HepG2 (cell line): ENCODE data around the gene PPP1R13B. TPM values are rescaled to one million over a fixed set of nuclear protein-coding genes. Genes with fewer than 3 reads are reported as not detected.

ENCODE experiments used
- FOXP1 ChIP-seq, 2 experiments: fragments of 450-650 bp in 1 of 2; IDR thresholded peaks; 2 replicates each; pipeline ENCODE4 v1.6.1; 2017 to 2018; ENCODE audit warnings: antibody characterized with exemption in 1 of 2
- HDAC2 ChIP-seq: sonication (generic); formaldehyde crosslinking; IDR thresholded peaks from 2 replicates; pipeline ENCODE4 v1.4.0; 2020; ENCODE audit warnings: missing genetic modification reagents
- HOXA7 ChIP-seq: sonication (generic); formaldehyde crosslinking; IDR thresholded peaks from 2 replicates; pipeline ENCODE4 v1.8.1; 2022; ENCODE audit warnings: mild to moderate bottlenecking, missing genetic modification reagents, moderate library complexity
- KDM3A ChIP-seq: IDR thresholded peaks from 2 replicates; pipeline ENCODE4 v1.6.1; 2018; ENCODE audit warnings: low read depth, missing compliant biosample characterization
- KLF16 ChIP-seq, 2 experiments: sonication (generic) in 1 of 2; formaldehyde crosslinking in 1 of 2; IDR thresholded peaks; 2 replicates each; pipeline versions ENCODE4 v1.6.1 to v1.8.0; 2016 to 2023; ENCODE audit warnings: missing genetic modification reagents in 2 of 2, missing compliant biosample characterization in 1 of 2
- RCOR2 ChIP-seq: IDR thresholded peaks from 2 replicates; pipeline ENCODE4 v1.6.1; 2016; ENCODE audit warnings: missing biosample characterization, missing genetic modification reagents
- RXRA ChIP-seq: sonication (generic); formaldehyde crosslinking; IDR thresholded peaks from 2 replicates; pipeline ENCODE4 v1.5.1; 2020; ENCODE audit warnings: missing genetic modification reagents
- SRSF1 ChIP-seq: fragments of 200-400 bp; formaldehyde crosslinking; optimal IDR thresholded peaks from 2 replicates; pipeline ENCODE3; 2017; ENCODE audit warnings: mild to moderate bottlenecking, low read depth, low read length, moderate library complexity
- STAG1 ChIP-seq: sonication (generic); formaldehyde crosslinking; IDR thresholded peaks from 2 replicates; pipeline ENCODE4 v1.4.0; 2020; ENCODE audit warnings: missing genetic modification reagents
- TBX2 ChIP-seq: sonication (generic); formaldehyde crosslinking; IDR thresholded peaks from 2 replicates; pipeline ENCODE4 v1.5.0; 2020; ENCODE audit warnings: missing genetic modification reagents, mild to moderate bottlenecking, borderline replicate concordance
- ZBTB21 ChIP-seq: sonication (generic); formaldehyde crosslinking; IDR thresholded peaks from 2 replicates; pipeline ENCODE4 v1.4.0; 2020; ENCODE audit warnings: missing genetic modification reagents
- ZFP41 ChIP-seq: sonication (generic); formaldehyde crosslinking; IDR thresholded peaks from 2 replicates; pipeline ENCODE4 v1.4.0; 2020; ENCODE audit warnings: mild to moderate bottlenecking, missing genetic modification reagents, borderline replicate concordance
- ZNF142 ChIP-seq: sonication (generic); formaldehyde crosslinking; IDR thresholded peaks from 2 replicates; pipeline ENCODE4 v1.4.0; 2020; ENCODE audit warnings: missing genetic modification reagents
- ZNF260 ChIP-seq: sonication (generic); formaldehyde crosslinking; IDR thresholded peaks from 2 replicates; pipeline ENCODE4 v1.4.0; 2020; ENCODE audit warnings: missing genetic modification reagents, low read depth, mild to moderate bottlenecking, borderline replicate concordance
- ZNF282 ChIP-seq: fragments of 450-650 bp; IDR thresholded peaks from 2 replicates; pipeline ENCODE4 v1.6.1; 2018; ENCODE audit not compliant: partially characterized antibody
- ZNF362 ChIP-seq: sonication (generic); formaldehyde crosslinking; IDR thresholded peaks from 2 replicates; pipeline ENCODE4 v1.4.0; 2020; ENCODE audit warnings: missing genetic modification reagents, mild to moderate bottlenecking, borderline replicate concordance
- ZNF484 ChIP-seq: sonication (generic); formaldehyde crosslinking; IDR thresholded peaks from 2 replicates; pipeline ENCODE4 v1.5.1; 2020; ENCODE audit warnings: mild to moderate bottlenecking, low read depth, missing genetic modification reagents, borderline replicate concordance
- ZNF570 ChIP-seq: sonication (generic); formaldehyde crosslinking; IDR thresholded peaks from 2 replicates; pipeline ENCODE4 v1.4.0; 2020; ENCODE audit warnings: mild to moderate bottlenecking, missing genetic modification reagents, borderline replicate concordance
- ZXDC ChIP-seq: sonication (generic); formaldehyde crosslinking; IDR thresholded peaks from 2 replicates; pipeline ENCODE4 v1.5.0; 2020; ENCODE audit warnings: mild to moderate bottlenecking, missing genetic modification reagents
- polyA plus RNA-seq, 8 experiments: library from polyadenylated mRNA; depleted of rRNA in 3 of 8; stranded (reverse) in 7 of 8; unstranded in 1 of 8; fragments of >200 nt; fragmentation: Illumina TruSeq in 4 of 8; extraction: Trizol in 4 of 8; gene quantifications; 2 replicates each; pipeline versions ENCODE4 v1.2.1 to v1.2.3, GENCODE V29; 2011 to 2016; ENCODE audit warnings: low read depth in 4 of 8, missing spikeins in 1 of 8, mixed read lengths in 1 of 8; ENCODE audit not compliant: insufficient read depth in 1 of 8
- total RNA-seq, 5 experiments: library from RNA; depleted of rRNA; stranded (reverse); fragments of >200 nt; fragmentation: Illumina TruSeq; extraction: Trizol; gene quantifications; 2 replicates each; pipeline ENCODE4 v1.2.3, GENCODE V29; 2016; ENCODE audit warnings: low read depth in 1 of 5

The PPP1R13B gene
- total and polyA plus RNA-seq, 2 of the 13 experiments (the other 11 are each of a cell fraction or from before 2014, with no cell fraction given): 4.6 to 9.4 TPM

- peak; percentile 64; the same call in 1 of the 2 replicates for TF ChIP-seq ZNF142 (CRISPR knock-in tag)
- TF ChIP-seq ZNF282: no peak
- TF ChIP-seq ZNF362 (CRISPR knock-in tag): no peak
- TF ChIP-seq RCOR2 (CRISPR knock-in tag): peak; percentile 59
- no peak; the same call in 1 of the 2 replicates for TF ChIP-seq ZNF570 (CRISPR knock-in tag)
- peak; percentile 92 for TF ChIP-seq TBX2 (CRISPR knock-in tag)
- TF ChIP-seq KLF16 (CRISPR knock-in tag; IDR thresholded peaks at IDR 0.05): peak; percentile 65 to 77; a peak in 2 of 4 replicates
- TF ChIP-seq SRSF1: no peak
- TF ChIP-seq HDAC2 (CRISPR knock-in tag): peak; percentile 89
- TF ChIP-seq KDM3A (CRISPR knock-in tag): peak; percentile 96; the same call in 1 of the 2 replicates
- TF ChIP-seq ZBTB21 (CRISPR knock-in tag): no peak
- TF ChIP-seq ZNF484 (CRISPR knock-in tag): no peak
- peak; percentile 81 for TF ChIP-seq RXRA (CRISPR knock-in tag)
- peak; percentile 90; the same call in 1 of the 2 replicates for TF ChIP-seq ZFP41 (CRISPR knock-in tag)
- TF ChIP-seq HOXA7 (CRISPR knock-in tag): peak; percentile 92
- no peak; the same call in 1 of the 2 replicates for TF ChIP-seq ZNF260 (CRISPR knock-in tag)
- no peak for TF ChIP-seq FOXP1 (IDR thresholded peaks at IDR 0.05)
- peak; percentile 47; the same call in 1 of the 2 replicates for TF ChIP-seq FOXP1 (CRISPR knock-in tag; IDR thresholded peaks at IDR 0.05)
- TF ChIP-seq ZXDC (CRISPR knock-in tag): peak; percentile 74; the same call in 1 of the 2 replicates
- 0 out of 2 replicates have a peak, but pooled peaks have one; percentile 27 for TF ChIP-seq STAG1 (CRISPR knock-in tag)
These were observed 34.2 kb upstream of the PPP1R13B start (continued) for GRCh38 chr14:103881268-103882201.
